ENCODE measurements around the gene PIK3R5.

PIK3R5 gene

DNA sequence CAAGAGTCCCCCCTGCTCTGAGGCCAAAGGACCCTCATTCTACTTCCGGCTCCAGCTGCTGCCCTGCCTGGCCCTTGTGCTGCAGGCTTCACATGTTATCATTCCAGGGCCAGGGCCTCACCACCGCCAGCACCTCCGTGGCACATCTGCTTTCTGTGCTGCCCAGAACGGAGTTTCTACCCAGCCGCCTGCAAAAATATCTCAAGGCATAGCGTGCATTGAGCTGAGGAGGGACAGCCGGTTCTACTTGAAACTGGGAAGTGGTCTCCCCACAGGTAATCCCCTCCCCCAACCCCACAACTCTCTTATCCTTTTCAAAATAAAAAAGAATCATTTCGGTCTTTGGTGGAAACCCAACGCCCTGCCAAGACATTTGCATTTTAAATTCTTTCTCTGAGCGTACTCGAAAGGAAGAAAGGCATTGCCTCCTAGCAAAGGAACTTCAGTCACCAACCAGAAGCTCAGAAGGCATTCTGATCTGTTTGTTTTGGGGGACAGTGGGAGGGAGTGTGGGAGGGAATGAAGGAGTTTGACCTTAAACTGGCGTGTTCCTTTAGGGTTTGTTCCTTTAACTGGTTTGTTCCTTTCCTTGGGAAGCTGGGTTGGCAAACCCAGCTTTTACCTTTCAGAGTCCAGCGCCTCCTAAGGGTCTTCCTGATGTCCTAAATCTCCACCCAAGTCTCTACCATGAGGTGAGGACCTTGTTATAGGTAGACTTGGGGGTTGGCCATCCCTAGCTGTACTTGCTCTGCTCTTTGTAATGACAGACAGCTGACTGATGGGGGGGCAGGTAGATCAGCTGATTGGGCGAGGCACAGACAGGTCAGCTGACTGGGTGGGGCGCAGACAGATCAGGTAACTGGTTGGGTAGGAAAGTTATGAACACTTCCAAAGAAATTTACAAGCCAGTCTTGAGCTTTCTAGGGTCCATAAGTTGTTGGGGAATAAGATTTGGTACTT, 64.6 kb downstream of the PIK3R5 start:
- no peaks in the 10 kb centered on the region for H3K36me3 ChIP-seq (ENCODE audit: control insufficient read depth, low read length)
- no peaks in the 10 kb centered on the region for H3K9me3 ChIP-seq (ENCODE audit: control insufficient read depth, insufficient read depth, low read length)
- TF ChIP-seq, protein P1, sequence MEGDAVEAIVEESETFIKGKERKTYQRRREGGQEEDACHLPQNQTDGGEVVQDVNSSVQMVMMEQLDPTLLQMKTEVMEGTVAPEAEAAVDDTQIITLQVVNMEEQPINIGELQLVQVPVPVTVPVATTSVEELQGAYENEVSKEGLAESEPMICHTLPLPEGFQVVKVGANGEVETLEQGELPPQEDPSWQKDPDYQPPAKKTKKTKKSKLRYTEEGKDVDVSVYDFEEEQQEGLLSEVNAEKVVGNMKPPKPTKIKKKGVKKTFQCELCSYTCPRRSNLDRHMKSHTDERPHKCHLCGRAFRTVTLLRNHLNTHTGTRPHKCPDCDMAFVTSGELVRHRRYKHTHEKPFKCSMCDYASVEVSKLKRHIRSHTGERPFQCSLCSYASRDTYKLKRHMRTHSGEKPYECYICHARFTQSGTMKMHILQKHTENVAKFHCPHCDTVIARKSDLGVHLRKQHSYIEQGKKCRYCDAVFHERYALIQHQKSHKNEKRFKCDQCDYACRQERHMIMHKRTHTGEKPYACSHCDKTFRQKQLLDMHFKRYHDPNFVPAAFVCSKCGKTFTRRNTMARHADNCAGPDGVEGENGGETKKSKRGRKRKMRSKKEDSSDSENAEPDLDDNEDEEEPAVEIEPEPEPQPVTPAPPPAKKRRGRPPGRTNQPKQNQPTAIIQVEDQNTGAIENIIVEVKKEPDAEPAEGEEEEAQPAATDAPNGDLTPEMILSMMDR (IDR thresholded peaks at IDR 0.05; ENCODE audit: low read depth, low read length, poor library complexity, severe bottlenecking): no peak
- no peak for TF ChIP-seq EZH2phosphoT487 (IDR thresholded peaks at IDR 0.05; ENCODE audit: borderline replicate concordance, low read length)
- H3K4me1 ChIP-seq (ENCODE audit: control insufficient read depth, low read length): peaks cover 25% of the 10 kb centered on the region
- H3F3A ChIP-seq (ENCODE audit: control insufficient read depth, insufficient read depth): no peaks in the 10 kb centered on the region
- no peak overlapping the region for H3K4me3 ChIP-seq (ENCODE audit: low read length)
- H3K27me3 ChIP-seq (ENCODE audit: control insufficient read depth, low read length): peaks cover 15% of the 10 kb centered on the region
- H3K4me2 ChIP-seq (ENCODE audit: low read length): no peak overlapping the region
- no peak overlapping the region for H3K27ac ChIP-seq (ENCODE audit: low read depth, low read length)
- 0 out of 2 replicates have a peak, but pooled peaks cover 4% of the 10 kb centered on the region for H4K20me1 ChIP-seq (ENCODE audit: control insufficient read depth, insufficient read depth, low read depth, low read length)
- H3K9me2 ChIP-seq (replicated peaks; ENCODE audit: control insufficient read depth, low read length): no peaks in the 10 kb centered on the region
- H3K79me2 ChIP-seq (ENCODE audit: control insufficient read depth, low read length): no peaks in the 10 kb centered on the region

DNA sequence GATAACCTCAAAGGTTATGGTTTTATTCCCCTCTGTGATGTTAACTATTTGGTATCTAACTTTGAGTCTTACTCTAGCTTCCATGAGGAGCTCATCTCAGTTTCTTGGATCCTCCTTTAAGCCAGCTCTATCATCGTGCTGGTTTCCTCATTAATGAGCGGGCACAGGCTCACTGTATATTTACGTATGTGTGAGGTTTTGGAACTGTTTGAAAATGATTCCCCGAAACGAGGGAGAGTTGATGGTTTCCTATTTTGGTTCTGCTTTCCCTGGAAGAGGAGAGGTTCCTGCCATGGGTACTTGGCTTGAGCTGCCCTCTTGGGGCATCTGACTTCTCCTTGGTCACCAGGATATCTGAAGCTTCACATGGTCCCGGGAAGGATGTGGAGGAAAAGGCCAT, 65.3 kb downstream of the PIK3R5 start:
- no peaks in the 10 kb centered on the region for H3K9me2 ChIP-seq (replicated peaks; ENCODE audit: control insufficient read depth, low read length)
- H3K79me2 ChIP-seq (ENCODE audit: control insufficient read depth, low read length): no peaks in the 10 kb centered on the region
- 0 out of 2 replicates have a peak, but pooled peaks cover 4% of the 10 kb centered on the region for H4K20me1 ChIP-seq (ENCODE audit: control insufficient read depth, insufficient read depth, low read depth, low read length)
- peaks cover 25% of the 10 kb centered on the region for H3K4me1 ChIP-seq (ENCODE audit: control insufficient read depth, low read length)
- peaks cover 15% of the 10 kb centered on the region for H3K27me3 ChIP-seq (ENCODE audit: control insufficient read depth, low read length)
- no peak overlapping the region for H3K4me2 ChIP-seq (ENCODE audit: low read length)
- TF ChIP-seq, protein P1 (IDR thresholded peaks at IDR 0.05; ENCODE audit: low read depth, low read length, poor library complexity, severe bottlenecking): no peak
- no peak for TF ChIP-seq EZH2phosphoT487 (IDR thresholded peaks at IDR 0.05; ENCODE audit: borderline replicate concordance, low read length)
- H3K27ac ChIP-seq (ENCODE audit: low read depth, low read length): no peak overlapping the region
- no peak overlapping the region for H3K4me3 ChIP-seq (ENCODE audit: low read length)
- H3F3A ChIP-seq (ENCODE audit: control insufficient read depth, insufficient read depth): no peaks in the 10 kb centered on the region
- no peaks in the 10 kb centered on the region for H3K36me3 ChIP-seq (ENCODE audit: control insufficient read depth, low read length)
- H3K9me3 ChIP-seq (ENCODE audit: control insufficient read depth, insufficient read depth, low read length): no peaks in the 10 kb centered on the region

DNA sequence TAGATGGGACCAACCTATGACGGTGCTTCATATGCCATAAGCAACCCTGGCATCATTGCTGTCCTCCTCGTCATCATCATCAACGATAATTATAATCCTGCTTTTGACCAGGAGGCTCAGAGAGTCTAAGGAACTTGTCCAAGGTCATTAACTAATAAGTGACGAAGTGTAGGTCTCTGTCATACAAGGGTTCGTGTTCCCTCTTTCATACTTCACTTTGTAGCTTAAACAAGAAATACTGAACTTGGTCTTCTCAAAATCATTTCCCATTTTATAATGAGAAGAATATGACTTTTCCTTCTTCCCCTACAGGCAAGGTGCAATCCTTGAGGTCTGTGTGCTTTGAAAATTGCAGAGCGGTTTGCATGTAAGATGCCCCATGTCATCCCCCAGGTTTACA, 66.9 kb downstream of the PIK3R5 start:
- no peaks in the 10 kb centered on the region for H3K79me2 ChIP-seq (ENCODE audit: control insufficient read depth, low read length)
- no peaks in the 10 kb centered on the region for H3K9me3 ChIP-seq (ENCODE audit: control insufficient read depth, insufficient read depth, low read length)
- H3K9me2 ChIP-seq (replicated peaks; ENCODE audit: control insufficient read depth, low read length): no peaks in the 10 kb centered on the region
- no peak overlapping the region for H3K27ac ChIP-seq (ENCODE audit: low read depth, low read length)
- no peaks in the 10 kb centered on the region for H3F3A ChIP-seq (ENCODE audit: control insufficient read depth, insufficient read depth)
- TF ChIP-seq EZH2phosphoT487 (IDR thresholded peaks at IDR 0.05; ENCODE audit: borderline replicate concordance, low read length): no peak
- TF ChIP-seq, protein P1 (IDR thresholded peaks at IDR 0.05; ENCODE audit: low read depth, low read length, poor library complexity, severe bottlenecking): no peak
- H3K4me3 ChIP-seq (ENCODE audit: low read length): no peak overlapping the region
- peaks cover 8% of the 10 kb centered on the region for H3K27me3 ChIP-seq (ENCODE audit: control insufficient read depth, low read length)
- no peaks in the 10 kb centered on the region for H3K36me3 ChIP-seq (ENCODE audit: control insufficient read depth, low read length)
- no peak overlapping the region for H3K4me2 ChIP-seq (ENCODE audit: low read length)
- H4K20me1 ChIP-seq (ENCODE audit: control insufficient read depth, insufficient read depth, low read depth, low read length): 0 out of 2 replicates have a peak, but pooled peaks cover 4% of the 10 kb centered on the region
- H3K4me1 ChIP-seq (ENCODE audit: control insufficient read depth, low read length): peaks cover 17% of the 10 kb centered on the region

All from DOHH2 (cell line).